ENCODE data around the gene ZSWIM6.

Gene ZSWIM6

GRCh38 chr5:61331407-61332357 lies at the start of gene ZSWIM6:
Gene ZSWIM6 (plus strand): TSS chr5:61332258. CDS start chr5:61332273, 15 bp downstream.
- peak; percentile 99 for DNase-seq

DNA sequence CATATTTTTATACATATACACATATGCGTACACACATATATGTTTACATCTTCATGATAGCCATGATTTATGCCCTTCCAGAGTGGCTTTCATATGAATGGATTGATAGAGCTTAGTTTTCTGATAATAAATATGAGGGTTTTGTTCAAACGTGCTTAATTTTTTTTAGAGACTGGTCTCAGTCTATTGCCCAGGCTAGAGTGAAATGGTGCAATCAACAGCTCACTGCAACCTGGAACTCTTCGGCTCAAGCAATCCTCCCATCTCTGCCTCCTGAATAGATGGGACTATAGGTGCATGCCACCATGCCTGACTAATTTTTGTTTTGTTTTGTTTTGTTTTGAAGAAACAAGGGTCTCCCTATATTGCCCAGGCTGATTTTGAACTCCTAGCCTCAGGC lies 48.6 kb upstream of the ZSWIM6 start:
- no peak for DNase-seq

DNA sequence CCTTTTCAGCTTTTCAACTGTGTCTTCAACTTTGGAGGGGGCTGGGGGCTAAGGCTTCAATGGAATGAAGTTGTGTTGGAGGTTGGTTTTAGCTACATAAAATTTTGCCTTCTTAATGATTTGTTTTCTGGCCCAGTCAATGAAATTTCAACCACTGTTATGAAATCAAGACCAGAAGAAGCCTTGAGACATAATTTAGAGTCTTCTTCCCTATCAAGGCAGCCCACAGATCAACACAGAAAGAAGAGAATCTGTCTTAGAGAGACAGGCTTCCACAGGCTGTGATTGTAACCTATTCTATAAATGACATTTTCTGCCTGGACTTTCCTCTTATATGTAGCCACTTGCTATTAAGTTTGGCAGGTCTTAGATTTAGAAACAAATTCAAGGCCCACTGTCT lies 46.5 kb upstream of the ZSWIM6 start:
- DNase-seq: no peak

DNA sequence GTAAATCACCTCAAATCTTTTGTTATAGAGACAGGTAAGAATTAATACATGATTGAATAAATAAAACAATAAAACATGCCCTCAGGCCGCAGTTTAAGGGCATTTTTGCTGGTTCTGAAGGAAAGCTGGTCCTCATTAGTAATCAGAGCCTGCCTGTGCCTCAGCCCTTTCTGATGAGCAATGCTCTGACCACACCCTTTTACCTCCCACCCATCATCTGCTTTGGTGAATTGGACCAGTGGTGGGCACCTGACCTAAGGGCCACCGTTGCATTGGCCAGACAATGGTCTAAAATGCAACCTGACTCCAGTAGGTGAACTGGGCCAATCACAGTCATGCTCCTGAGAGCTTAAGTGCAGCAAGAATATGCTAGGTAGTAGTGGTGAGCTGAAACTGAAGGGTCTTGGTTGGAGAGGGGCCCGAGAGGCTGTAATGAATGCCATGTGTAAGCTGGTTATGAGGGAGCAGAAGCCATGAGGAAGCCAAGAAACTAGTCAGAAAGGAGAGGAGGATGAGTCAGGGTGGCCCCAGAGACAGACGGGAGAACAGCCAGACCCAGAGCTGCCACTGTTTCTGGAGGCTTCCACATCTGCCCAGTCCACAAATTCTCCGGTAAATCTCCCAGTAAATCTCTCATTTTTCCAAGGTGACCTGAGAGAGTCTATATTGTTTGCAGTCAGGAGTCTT lies 45.5 kb upstream of the ZSWIM6 start:
- DNase-seq: peak; percentile 70

DNA sequence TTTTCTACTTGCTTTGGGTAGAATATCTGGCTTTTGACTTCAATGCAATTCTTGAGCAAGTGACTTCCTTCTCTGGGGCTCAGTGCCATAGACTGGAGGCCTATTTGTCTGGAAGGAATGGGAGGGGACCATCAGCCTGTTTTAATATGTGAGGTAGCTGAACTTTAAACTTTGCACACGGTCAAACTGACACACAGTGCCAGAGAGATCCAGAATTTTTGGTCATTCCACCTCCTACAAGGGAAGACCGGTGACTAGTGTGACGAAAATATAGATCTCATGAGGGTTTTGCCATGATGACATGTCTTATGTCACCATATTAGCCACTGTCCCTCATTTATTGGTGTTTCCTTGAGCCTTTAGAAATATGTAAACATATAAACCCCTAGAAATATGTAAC lies 44.6 kb upstream of the ZSWIM6 start:
- DNase-seq: no peak

- DNase-seq: peak; percentile 17
Measured at GRCh38 chr5:61289241-61289640, 42.8 kb upstream of the ZSWIM6 start.

GRCh38 chr5:61289669-61290306 lies 42.3 kb upstream of the ZSWIM6 start:
- no peak for DNase-seq

GRCh38 chr5:61290791-61291210 lies 41.3 kb upstream of the ZSWIM6 start:
- peak; percentile 42 for DNase-seq

GRCh38 chr5:61292062-61292657 lies 39.9 kb upstream of the ZSWIM6 start:
- no peak for DNase-seq

- DNase-seq: no peak
Measured at GRCh38 chr5:61293071-61293470, 39.0 kb upstream of the ZSWIM6 start.

- no peak for DNase-seq
Measured at GRCh38 chr5:61293873-61294272, 38.2 kb upstream of the ZSWIM6 start.

- no peak for DNase-seq
Measured at GRCh38 chr5:61295365-61295764, 36.7 kb upstream of the ZSWIM6 start.

DNA sequence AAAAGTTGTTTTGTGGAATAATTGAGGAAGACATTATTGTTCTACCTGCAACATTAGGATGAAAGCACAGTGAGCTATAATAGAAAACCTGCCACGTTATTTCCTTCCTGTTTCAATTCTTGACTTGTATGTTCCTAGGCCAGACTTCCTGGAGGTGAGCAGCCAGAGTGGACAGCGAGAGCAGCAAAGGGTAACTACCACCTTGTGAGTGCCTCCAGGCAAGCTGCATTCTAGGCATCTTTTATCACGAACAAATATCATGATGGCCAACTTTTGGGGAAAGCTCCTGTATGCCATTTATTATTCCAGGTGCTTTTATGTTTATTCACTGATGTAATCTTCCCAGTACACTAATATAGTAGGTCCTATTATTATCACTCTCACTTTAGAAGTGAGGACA lies 34.0 kb upstream of the ZSWIM6 start:
- DNase-seq: no peak

- DNase-seq: peak; percentile 54
Measured at GRCh38 chr5:61298580-61298979, 33.5 kb upstream of the ZSWIM6 start.

- no peak for DNase-seq
Measured at GRCh38 chr5:61299261-61299681, 32.8 kb upstream of the ZSWIM6 start.

DNA sequence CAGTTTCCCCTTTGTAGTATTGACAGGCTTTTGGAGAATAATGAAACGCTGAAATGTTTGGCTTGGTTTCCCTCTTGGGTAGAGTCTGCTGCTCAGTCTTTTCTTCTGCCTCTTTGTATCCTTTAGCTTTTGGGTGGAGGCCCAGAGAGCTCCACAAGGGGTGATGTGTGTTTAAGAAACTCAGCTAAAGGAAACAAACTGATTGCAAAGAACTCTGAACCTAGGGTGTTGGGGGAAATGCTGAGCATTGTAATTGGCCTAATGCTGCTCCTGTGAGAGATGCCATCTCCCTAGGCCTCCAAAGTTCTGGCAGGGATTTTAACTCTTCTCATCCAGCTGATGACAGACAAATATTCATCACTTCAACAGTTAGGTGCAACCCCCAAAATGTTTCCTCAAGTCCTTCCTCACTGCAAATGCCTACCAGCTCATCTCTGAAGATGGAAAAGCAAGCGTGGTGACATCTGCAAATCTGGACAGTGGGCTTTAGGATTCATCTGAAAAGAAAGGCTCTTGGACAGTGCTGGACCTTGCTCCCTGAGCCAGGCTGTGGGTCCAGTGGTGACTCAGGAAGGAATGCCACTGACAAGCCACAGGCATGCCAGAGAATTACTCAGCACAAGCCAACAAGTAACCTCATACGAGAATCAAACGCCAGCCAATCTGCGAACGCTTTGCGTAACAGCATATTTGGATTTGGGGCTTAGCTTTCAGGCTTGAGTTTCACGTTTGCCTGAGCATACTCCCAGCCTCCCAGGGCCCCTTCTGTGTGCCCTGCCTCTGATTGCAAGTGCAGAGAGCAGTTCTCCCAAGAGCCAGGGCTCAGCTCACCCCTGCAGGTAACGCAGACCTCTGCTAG lies 30.5 kb upstream of the ZSWIM6 start:
- peak; percentile 99 for DNase-seq

DNA sequence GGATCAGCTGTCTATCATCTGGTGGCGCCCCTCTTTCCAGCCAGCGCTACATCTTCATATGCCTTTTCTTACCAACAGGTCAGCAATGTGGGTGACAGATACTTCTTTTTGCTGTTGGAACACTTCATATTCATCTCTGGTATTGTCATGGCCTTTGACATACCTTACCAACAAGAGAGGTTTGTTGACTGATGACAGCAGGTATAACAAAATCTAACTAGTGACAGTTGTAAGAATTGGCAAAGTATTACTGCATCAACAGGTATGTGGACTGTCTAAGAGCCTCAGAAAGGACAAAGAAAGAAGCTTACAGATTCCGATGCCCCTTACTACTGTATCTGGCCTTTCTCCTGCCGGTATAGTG lies 29.9 kb upstream of the ZSWIM6 start:
- DNase-seq: no peak

DNA sequence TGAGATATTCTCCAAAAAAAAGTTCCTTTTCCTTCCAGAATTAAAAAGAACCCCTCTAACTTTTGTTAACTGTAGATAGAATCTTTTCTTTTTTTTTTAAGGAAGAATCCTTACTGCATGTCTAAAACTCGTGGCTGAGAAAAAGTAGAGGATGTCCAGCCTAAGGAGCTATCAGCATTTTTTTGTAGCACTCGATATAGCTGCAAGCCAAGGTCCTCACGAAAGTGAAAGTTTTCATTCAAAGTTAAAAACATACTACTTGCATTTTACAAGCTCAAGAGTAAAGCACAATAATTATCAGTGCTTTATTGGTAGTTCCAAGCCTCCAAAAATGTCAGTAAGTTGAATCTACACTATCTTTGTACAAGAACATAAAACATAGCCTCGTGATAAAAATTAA lies 28.7 kb upstream of the ZSWIM6 start:
- no peak for DNase-seq

- DNase-seq: peak; percentile 90
Measured at GRCh38 chr5:61304590-61305381, 27.3 kb upstream of the ZSWIM6 start.

DNA sequence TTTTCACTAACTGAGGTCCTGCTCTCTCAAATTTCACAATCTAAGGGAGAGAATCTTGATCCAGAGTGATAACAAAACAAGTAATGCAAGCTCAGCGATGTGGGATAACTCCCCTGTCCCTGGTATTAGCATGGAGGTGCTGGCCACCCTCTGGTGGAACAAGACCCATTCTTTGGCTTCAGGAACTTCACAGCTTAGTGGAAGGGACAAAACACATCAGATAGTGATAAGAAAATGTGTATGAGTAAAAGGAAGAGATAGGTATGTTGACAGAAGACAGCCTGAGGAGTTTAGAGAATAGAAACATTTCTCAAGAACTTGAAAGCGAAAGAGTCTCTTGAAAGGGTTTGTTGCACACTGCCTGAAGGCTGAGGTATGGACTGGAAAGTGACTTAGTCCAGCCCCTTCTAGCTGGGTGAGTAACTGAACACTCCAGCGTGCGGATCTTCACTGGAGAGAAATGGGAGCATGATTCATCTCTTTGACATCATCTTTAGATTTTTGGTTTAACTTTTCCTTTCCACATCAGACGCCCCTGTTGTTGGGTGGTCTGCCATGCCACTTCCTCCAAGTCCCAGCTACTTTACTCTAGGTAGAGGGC lies 25.4 kb upstream of the ZSWIM6 start:
- DNase-seq: peak; percentile 84

DNA sequence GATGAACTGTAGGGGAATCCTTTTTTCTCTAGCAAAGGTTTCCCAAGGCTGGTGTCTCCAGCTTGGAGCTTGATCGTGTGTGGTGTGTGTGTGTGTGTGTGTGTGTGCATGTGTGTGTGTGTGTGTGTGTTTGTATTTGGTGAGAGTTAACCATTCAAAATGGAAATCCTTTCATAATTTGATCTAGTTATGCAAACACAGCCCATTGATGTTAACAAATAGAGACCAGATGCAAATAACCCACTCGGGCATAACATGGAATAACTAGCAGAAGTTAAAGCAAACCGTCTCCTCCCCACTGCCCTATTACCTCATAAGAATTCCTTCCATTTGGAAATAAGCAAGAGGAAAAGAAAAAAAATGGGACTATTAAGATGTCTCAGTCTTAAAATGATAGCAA lies 24.9 kb upstream of the ZSWIM6 start:
- DNase-seq: no peak
